SU-DHL-6 (cell line): ENCODE measurements around the gene DENND5B.

Source experiments
- CTCF ChIP-seq: fragments of 200-600 bp; sonication (generic); IDR thresholded peaks from one replicate; pipeline ENCODE4 v1.5.1; 2017; ENCODE audit warnings: antibody characterized with exemption, mild to moderate bottlenecking, low read length, moderate library complexity; ENCODE audit not compliant: insufficient read depth, poor library complexity, severe bottlenecking
- EZH2phosphoT487 ChIP-seq: fragments of 200-600 bp; sonication (generic), shearing (Covaris generic); conservative IDR thresholded peaks from 2 replicates; pipeline ENCODE4 v1.6.1; 2018; ENCODE audit warnings: mild to moderate bottlenecking, antibody characterized with exemption, low read length, moderate library complexity, mixed read lengths

- TF ChIP-seq CTCF (no peak), EZH2phosphoT487 (no peak)
These were observed 7.1 kb downstream of the DENND5B start for GRCh38 chr12:31583878-31584277.
